Measurements from ENCODE around the gene CCDC24. TPM values are rescaled to one million over a fixed set of nuclear protein-coding genes. Genes with fewer than 3 reads are reported as not detected.

CCDC24 gene
- total and polyA plus RNA-seq, 2 of the 13 experiments (the other 11 are each of a cell fraction or from before 2014, with no cell fraction given) = 1.4 to 2.9 TPM

DNA sequence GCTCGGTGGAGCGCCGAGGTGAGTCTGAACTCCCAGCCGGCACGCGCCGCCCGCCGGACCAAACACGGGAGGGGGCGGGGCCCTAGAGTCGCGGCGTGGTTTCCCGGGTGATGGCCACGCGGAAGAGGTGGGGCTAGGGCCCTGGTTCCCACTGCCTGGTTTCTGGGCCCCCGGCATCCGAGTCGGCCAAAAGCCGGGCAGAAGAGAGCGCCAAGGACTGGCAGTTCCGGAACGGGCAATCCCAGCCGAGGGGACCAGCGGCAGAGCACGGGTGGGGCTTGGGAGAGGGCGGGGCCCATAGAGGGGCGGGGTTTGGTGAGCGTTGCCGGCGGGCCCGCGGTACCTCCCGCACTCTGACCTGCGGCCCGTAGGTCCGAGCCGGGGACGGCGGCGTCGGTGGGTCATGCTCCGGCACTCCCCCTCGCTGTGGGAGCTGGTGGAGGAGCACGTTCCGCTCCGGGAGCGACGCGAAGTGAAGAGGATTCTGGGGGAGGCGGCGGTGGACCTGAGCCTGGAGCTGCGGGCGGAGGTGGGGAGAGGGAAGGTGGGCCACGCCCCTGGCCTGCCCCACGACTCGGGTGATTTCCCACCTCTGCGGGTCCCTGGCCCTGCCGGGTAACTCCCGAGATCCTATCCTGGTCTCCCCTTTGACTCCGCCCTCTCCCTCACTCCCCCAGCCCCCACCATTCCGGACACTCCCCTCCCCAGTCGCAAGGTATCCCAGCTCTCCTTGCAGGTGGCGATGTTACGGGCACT, at the start of gene CCDC24 (continued):
- TF ChIP-seq KDM5B (CRISPR knock-in tag; IDR thresholded peaks at IDR 0.05; ENCODE audit: borderline replicate concordance) = peak; percentile 77
- 0 out of 2 replicates have a peak, but pooled peaks have one; percentile 19 for TF ChIP-seq DPF2 (CRISPR knock-in tag; IDR thresholded peaks at IDR 0.05; ENCODE audit: borderline replicate concordance, low read depth)
- 0 out of 2 replicates have a peak, but pooled peaks have one; percentile 82 for TF ChIP-seq ZNF333 (CRISPR knock-in tag; IDR thresholded peaks at IDR 0.05; ENCODE audit: borderline replicate concordance)
- TF ChIP-seq HES4 (CRISPR knock-in tag; IDR thresholded peaks at IDR 0.05; ENCODE audit: borderline replicate concordance) = peak; percentile 57; the same call in 1 of the 2 replicates
- peak; percentile 61 for TF ChIP-seq U2AF1 (optimal IDR thresholded peaks at IDR 0.05; ENCODE audit: low read depth, low read length)
- TF ChIP-seq HIVEP1 (CRISPR knock-in tag; IDR thresholded peaks at IDR 0.05) = 0 out of 2 replicates have a peak, but pooled peaks have one; percentile 40
- TF ChIP-seq ZNF761 (CRISPR knock-in tag; conservative IDR thresholded peaks at IDR 0.05) = no peak
- 0 out of 2 replicates have a peak, but pooled peaks have one; percentile 35 for TF ChIP-seq JUN (CRISPR knock-in tag; IDR thresholded peaks at IDR 0.05)
- 0 out of 2 replicates have a peak, but pooled peaks have one; percentile 42 for TF ChIP-seq IRF2 (CRISPR knock-in tag; IDR thresholded peaks at IDR 0.05)
- TF ChIP-seq TCF7 (IDR thresholded peaks at IDR 0.05; ENCODE audit: low read depth) = no peak
- TF ChIP-seq, protein P1, sequence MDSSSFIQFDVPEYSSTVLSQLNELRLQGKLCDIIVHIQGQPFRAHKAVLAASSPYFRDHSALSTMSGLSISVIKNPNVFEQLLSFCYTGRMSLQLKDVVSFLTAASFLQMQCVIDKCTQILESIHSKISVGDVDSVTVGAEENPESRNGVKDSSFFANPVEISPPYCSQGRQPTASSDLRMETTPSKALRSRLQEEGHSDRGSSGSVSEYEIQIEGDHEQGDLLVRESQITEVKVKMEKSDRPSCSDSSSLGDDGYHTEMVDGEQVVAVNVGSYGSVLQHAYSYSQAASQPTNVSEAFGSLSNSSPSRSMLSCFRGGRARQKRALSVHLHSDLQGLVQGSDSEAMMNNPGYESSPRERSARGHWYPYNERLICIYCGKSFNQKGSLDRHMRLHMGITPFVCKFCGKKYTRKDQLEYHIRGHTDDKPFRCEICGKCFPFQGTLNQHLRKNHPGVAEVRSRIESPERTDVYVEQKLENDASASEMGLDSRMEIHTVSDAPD (CRISPR knock-in tag; IDR thresholded peaks at IDR 0.05) = peak; percentile 66; the same call in 1 of the 2 replicates
- no peak for TF ChIP-seq AHR (CRISPR knock-in tag; IDR thresholded peaks at IDR 0.05)
- peak; percentile 19; the same call in 1 of the 2 replicates for TF ChIP-seq YEATS2 (CRISPR knock-in tag; IDR thresholded peaks at IDR 0.05; ENCODE audit: borderline replicate concordance)
- TF ChIP-seq, protein P2, sequence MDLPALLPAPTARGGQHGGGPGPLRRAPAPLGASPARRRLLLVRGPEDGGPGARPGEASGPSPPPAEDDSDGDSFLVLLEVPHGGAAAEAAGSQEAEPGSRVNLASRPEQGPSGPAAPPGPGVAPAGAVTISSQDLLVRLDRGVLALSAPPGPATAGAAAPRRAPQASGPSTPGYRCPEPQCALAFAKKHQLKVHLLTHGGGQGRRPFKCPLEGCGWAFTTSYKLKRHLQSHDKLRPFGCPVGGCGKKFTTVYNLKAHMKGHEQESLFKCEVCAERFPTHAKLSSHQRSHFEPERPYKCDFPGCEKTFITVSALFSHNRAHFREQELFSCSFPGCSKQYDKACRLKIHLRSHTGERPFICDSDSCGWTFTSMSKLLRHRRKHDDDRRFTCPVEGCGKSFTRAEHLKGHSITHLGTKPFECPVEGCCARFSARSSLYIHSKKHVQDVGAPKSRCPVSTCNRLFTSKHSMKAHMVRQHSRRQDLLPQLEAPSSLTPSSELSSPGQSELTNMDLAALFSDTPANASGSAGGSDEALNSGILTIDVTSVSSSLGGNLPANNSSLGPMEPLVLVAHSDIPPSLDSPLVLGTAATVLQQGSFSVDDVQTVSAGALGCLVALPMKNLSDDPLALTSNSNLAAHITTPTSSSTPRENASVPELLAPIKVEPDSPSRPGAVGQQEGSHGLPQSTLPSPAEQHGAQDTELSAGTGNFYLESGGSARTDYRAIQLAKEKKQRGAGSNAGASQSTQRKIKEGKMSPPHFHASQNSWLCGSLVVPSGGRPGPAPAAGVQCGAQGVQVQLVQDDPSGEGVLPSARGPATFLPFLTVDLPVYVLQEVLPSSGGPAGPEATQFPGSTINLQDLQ (CRISPR knock-in tag; IDR thresholded peaks at IDR 0.05) = 0 out of 2 replicates have a peak, but pooled peaks have one; percentile 32
- peak; percentile 70 for TF ChIP-seq SP5 (CRISPR knock-in tag; IDR thresholded peaks at IDR 0.05; ENCODE audit: borderline replicate concordance, low read depth)
- TF ChIP-seq CHCHD3 (CRISPR knock-in tag; IDR thresholded peaks at IDR 0.05) = peak; percentile 91
- TF ChIP-seq ZNF501 (CRISPR knock-in tag; IDR thresholded peaks at IDR 0.05) = peak; percentile 70
- 0 out of 2 replicates have a peak, but pooled peaks have one; percentile 26 for TF ChIP-seq ZNF589 (CRISPR knock-in tag; conservative IDR thresholded peaks at IDR 0.05)
- TF ChIP-seq, protein P3, sequence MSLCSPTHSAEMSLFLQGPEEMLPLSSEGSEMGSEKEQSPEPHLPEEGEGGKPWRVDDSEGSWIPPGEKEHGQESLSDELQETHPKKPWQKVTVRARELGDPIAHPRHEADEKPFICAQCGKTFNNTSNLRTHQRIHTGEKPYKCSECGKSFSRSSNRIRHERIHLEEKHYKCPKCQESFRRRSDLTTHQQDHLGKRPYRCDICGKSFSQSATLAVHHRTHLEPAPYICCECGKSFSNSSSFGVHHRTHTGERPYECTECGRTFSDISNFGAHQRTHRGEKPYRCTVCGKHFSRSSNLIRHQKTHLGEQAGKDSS (CRISPR knock-in tag; IDR thresholded peaks at IDR 0.05; ENCODE audit: borderline replicate concordance, low read depth) = peak; percentile 3; the same call in 1 of the 2 replicates
- TF ChIP-seq BCL6 (CRISPR knock-in tag; IDR thresholded peaks at IDR 0.05) = peak; percentile 15
- TF ChIP-seq NFKBIZ (CRISPR knock-in tag; IDR thresholded peaks at IDR 0.05) = no peak
- peak; percentile 47; the same call in 1 of the 2 replicates for TF ChIP-seq ZNF891 (CRISPR knock-in tag; IDR thresholded peaks at IDR 0.05)
- TF ChIP-seq, protein P4, sequence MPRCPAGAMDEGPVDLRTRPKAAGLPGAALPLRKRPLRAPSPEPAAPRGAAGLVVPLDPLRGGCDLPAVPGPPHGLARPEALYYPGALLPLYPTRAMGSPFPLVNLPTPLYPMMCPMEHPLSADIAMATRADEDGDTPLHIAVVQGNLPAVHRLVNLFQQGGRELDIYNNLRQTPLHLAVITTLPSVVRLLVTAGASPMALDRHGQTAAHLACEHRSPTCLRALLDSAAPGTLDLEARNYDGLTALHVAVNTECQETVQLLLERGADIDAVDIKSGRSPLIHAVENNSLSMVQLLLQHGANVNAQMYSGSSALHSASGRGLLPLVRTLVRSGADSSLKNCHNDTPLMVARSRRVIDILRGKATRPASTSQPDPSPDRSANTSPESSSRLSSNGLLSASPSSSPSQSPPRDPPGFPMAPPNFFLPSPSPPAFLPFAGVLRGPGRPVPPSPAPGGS (CRISPR knock-in tag; IDR thresholded peaks at IDR 0.05) = peak; percentile 59
- peak; percentile 21; the same call in 1 of the 2 replicates for TF ChIP-seq ZNF792 (CRISPR knock-in tag; IDR thresholded peaks at IDR 0.05)

All from HepG2 (cell line).